ENCODE results near the gene KCNC2.

KCNC2 gene

GRCh38 chr12:75157385-75157784, 52.3 kb downstream of the KCNC2 start:
- DNase-seq (ENCODE audit: insufficient read length) (no peak), FAIRE-seq (no peak)
- TF ChIP-seq TAF1 (IDR thresholded peaks at IDR 0.05; ENCODE audit: borderline replicate concordance, low read depth, low read length) (no peak), POLR2A (IDR thresholded peaks at IDR 0.05; ENCODE audit: low read depth, low read length) (no peak), POLR2AphosphoS5 (IDR thresholded peaks at IDR 0.05; ENCODE audit: low read depth, low read length) (no peak)

DNA sequence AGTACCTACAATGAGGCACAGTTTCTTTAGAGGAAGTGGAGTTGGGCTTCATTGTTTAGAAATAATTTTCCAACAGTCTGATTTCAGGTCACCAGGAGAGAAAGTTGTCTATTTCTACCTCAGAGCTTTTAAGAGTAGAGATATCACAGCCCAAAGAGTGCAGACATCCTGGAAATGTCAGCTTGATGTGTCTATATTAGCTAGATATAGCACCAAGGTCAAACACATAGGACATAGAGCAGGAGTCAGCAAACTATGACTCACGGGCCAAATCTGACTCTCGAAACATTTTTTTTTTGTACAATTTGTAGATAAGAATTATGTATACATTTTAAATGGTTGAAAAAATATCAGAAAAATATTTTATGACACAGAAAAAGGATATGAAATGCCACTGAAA, 53.7 kb downstream of the KCNC2 start:
- DNase-seq (ENCODE audit: insufficient read length) (no peak), FAIRE-seq (no peak)
- TF ChIP-seq TAF1 (IDR thresholded peaks at IDR 0.05; ENCODE audit: borderline replicate concordance, low read depth, low read length) = no peak
- TF ChIP-seq POLR2AphosphoS5 (IDR thresholded peaks at IDR 0.05; ENCODE audit: low read depth, low read length) = no peak
- TF ChIP-seq POLR2A (IDR thresholded peaks at IDR 0.05; ENCODE audit: low read depth, low read length) = no peak

- FAIRE-seq = no peak
Measured at GRCh38 chr12:75154388-75154787, 55.3 kb downstream of the KCNC2 start.

GRCh38 chr12:75139196-75139595, 70.4 kb downstream of the KCNC2 start:
- FAIRE-seq (no peak), DNase-seq (ENCODE audit: insufficient read length) (no peak)
- TF ChIP-seq POLR2AphosphoS5 (IDR thresholded peaks at IDR 0.05; ENCODE audit: low read depth, low read length) = no peak
- no peak for TF ChIP-seq POLR2A (IDR thresholded peaks at IDR 0.05; ENCODE audit: low read depth, low read length)
- no peak for TF ChIP-seq TAF1 (IDR thresholded peaks at IDR 0.05; ENCODE audit: borderline replicate concordance, low read depth, low read length)

More at GRCh38 chr12:75154388-75154787, 55.3 kb downstream of the KCNC2 start:
- TF ChIP-seq TAF1 (IDR thresholded peaks at IDR 0.05; ENCODE audit: borderline replicate concordance, low read depth, low read length) (no peak), POLR2A (IDR thresholded peaks at IDR 0.05; ENCODE audit: low read depth, low read length) (no peak), POLR2AphosphoS5 (IDR thresholded peaks at IDR 0.05; ENCODE audit: low read depth, low read length) (no peak)
- no peak for DNase-seq (ENCODE audit: insufficient read length)

DNA sequence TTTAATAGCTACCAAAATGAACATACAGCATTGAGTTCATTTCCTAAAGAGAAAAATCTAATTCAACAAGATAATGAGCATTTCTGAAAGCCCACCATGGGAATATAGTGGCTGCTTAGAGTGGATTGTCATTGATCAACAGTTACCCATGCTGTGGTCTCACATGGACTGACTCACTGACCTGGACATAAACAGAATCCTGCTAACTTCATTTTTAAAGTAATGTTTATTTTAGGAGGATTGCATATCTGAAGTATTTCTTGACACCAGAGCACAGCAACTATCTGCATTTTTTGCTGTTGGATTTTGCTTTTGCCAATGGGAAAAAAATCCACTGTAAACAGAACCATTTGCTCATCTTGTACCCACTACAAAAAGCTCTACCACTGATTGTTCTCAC, 71.7 kb downstream of the KCNC2 start:
- no peak for DNase-seq (ENCODE audit: insufficient read length)
- TF ChIP-seq POLR2AphosphoS5 (IDR thresholded peaks at IDR 0.05; ENCODE audit: low read depth, low read length) (no peak), POLR2A (IDR thresholded peaks at IDR 0.05; ENCODE audit: low read depth, low read length) (no peak), TAF1 (IDR thresholded peaks at IDR 0.05; ENCODE audit: borderline replicate concordance, low read depth, low read length) (no peak)
- FAIRE-seq = no peak

DNA sequence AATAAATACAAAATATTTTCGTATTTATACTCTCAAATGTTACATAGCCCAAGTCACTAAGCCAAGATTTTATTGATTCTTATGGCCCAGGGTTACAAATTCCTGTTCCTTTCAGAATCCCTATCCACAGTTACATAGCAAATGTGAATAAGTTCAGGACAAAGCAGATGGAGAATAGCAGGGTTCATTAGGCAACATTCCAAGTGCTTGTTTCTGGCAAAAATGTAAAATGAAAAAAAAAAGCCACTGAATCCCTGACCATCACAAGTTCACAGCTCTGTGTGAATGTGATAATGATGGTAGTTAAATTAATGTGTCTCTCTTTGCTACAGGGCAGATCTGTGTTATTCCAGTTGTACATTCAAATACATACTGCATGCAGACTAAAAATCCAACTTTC, 74.6 kb downstream of the KCNC2 start:
- TF ChIP-seq POLR2A (IDR thresholded peaks at IDR 0.05; ENCODE audit: low read depth, low read length) = no peak
- TF ChIP-seq POLR2AphosphoS5 (IDR thresholded peaks at IDR 0.05; ENCODE audit: low read depth, low read length) = no peak
- TF ChIP-seq TAF1 (IDR thresholded peaks at IDR 0.05; ENCODE audit: borderline replicate concordance, low read depth, low read length) = no peak
- DNase-seq (ENCODE audit: insufficient read length) = no peak

DNA sequence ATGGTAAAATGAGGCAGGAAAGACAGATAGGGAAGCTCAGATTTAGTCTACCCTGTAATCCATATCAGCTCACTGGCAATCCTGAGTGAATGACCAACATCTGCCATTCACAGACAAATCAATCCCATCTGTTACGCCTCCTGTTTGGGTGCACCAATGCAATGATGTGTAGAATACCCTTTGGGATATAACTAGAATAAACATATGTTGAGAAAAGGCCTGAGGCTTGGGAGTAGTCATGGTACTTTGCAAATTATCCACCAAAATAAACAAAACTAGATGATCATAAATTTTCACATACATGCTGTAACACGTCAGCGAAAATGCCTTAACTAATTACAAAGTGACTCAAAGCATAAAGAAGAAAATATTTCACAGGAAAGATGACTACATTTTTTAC, 78.8 kb downstream of the KCNC2 start:
- FAIRE-seq = no peak
- TF ChIP-seq POLR2AphosphoS5 (IDR thresholded peaks at IDR 0.05; ENCODE audit: low read depth, low read length) (no peak), TAF1 (IDR thresholded peaks at IDR 0.05; ENCODE audit: borderline replicate concordance, low read depth, low read length) (no peak), POLR2A (IDR thresholded peaks at IDR 0.05; ENCODE audit: low read depth, low read length) (no peak)
- DNase-seq (ENCODE audit: insufficient read length) = no peak

More for the DNA sequence above, 74.6 kb downstream of the KCNC2 start:
- no peak for FAIRE-seq

GRCh38 chr12:75129275-75129674, 80.4 kb downstream of the KCNC2 start:
- TF ChIP-seq POLR2A (IDR thresholded peaks at IDR 0.05; ENCODE audit: low read depth, low read length) (no peak), TAF1 (IDR thresholded peaks at IDR 0.05; ENCODE audit: borderline replicate concordance, low read depth, low read length) (no peak), POLR2AphosphoS5 (IDR thresholded peaks at IDR 0.05; ENCODE audit: low read depth, low read length) (no peak)
- FAIRE-seq (no peak), DNase-seq (ENCODE audit: insufficient read length) (no peak)

DNA sequence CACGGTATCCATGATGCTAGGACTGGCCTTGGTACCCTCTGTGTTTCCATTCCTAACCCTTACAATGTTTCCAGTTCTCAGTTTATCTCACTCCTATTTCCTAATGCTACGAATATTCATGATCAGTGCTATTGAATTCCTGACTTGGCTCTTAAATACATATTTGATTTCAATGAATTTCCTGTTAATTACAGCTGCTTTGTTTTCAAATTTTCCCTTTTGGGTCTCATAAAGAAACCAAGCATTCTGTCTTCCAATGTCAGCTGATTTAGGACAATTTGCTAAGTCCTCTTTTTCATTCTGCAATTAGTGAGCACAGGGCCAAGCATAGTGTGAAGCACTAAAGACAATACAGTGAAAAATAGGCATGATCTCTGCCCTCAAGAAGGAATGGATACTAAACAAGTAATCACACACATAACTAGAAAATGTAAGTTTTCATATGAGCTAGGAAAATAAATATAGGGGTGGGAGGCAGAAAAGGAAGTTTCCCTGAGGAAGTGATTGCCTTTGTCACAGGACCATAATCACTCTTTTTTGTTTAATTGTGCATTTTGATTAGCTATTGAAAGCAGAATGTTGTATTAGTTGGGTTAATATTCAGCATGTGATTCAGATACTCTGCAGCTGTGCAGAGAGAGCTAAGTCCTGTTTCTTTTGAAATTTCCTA, 88.5 kb downstream of the KCNC2 start:
- TF ChIP-seq POLR2AphosphoS5 (IDR thresholded peaks at IDR 0.05; ENCODE audit: low read depth, low read length) = no peak
- TF ChIP-seq TAF1 (IDR thresholded peaks at IDR 0.05; ENCODE audit: borderline replicate concordance, low read depth, low read length) = no peak
- no peak for TF ChIP-seq POLR2A (IDR thresholded peaks at IDR 0.05; ENCODE audit: low read depth, low read length)
- FAIRE-seq (no peak), DNase-seq (ENCODE audit: insufficient read length) (no peak)

GRCh38 chr12:75120311-75120711, 89.3 kb downstream of the KCNC2 start:
- no peak for DNase-seq (ENCODE audit: insufficient read length)
- no peak for FAIRE-seq
- TF ChIP-seq POLR2AphosphoS5 (IDR thresholded peaks at IDR 0.05; ENCODE audit: low read depth, low read length) (no peak), TAF1 (IDR thresholded peaks at IDR 0.05; ENCODE audit: borderline replicate concordance, low read depth, low read length) (no peak), POLR2A (IDR thresholded peaks at IDR 0.05; ENCODE audit: low read depth, low read length) (no peak)

DNA sequence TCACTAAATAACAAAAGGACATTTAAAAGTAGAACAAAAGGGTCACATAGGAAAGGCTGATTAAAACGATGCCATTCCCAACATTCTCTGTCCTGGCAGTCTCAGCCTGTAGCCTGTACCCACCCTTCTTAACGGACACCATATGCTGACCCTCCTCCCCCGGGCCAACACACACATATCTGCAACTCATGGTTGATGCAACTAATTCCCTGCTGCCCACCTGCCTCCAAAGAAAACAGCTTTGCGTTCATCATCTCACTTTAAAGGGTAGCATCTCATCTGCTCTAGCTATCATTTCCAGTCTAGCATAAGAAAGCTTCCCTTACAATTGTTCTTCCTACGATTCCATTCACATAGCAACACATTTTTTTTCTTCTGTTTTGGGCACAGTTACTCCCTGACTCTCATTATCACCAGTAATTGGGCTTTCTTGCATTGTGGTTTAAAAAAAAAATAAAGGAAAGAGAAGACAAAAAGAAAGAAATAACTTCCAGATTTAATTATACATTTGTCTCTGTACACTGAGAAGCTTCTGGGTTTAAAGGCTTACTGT, 92.9 kb downstream of the KCNC2 start:
- no peak for FAIRE-seq
- TF ChIP-seq POLR2A (IDR thresholded peaks at IDR 0.05; ENCODE audit: low read depth, low read length) (no peak), POLR2AphosphoS5 (IDR thresholded peaks at IDR 0.05; ENCODE audit: low read depth, low read length) (no peak), TAF1 (IDR thresholded peaks at IDR 0.05; ENCODE audit: borderline replicate concordance, low read depth, low read length) (no peak)
- DNase-seq (ENCODE audit: insufficient read length) = no peak

GRCh38 chr12:75115748-75116147, 93.9 kb downstream of the KCNC2 start:
- TF ChIP-seq POLR2AphosphoS5 (IDR thresholded peaks at IDR 0.05; ENCODE audit: low read depth, low read length) = no peak
- TF ChIP-seq TAF1 (IDR thresholded peaks at IDR 0.05; ENCODE audit: borderline replicate concordance, low read depth, low read length) = no peak
- no peak for TF ChIP-seq POLR2A (IDR thresholded peaks at IDR 0.05; ENCODE audit: low read depth, low read length)
- FAIRE-seq (no peak), DNase-seq (ENCODE audit: insufficient read length) (no peak)

Data from GM12892 (cell line).